GM10266 (cell line): ENCODE measurements around the gene MATN4.

Experiments used
- DNase-seq: peaks from one replicate; pipeline ENCODE4 v3.0.0; 2012; ENCODE audit errors: extremely low spot score
- TF ChIP-seq, protein P1 (sequence below): IDR thresholded peaks from 2 replicates; pipeline ENCODE4 v1.5.1; 2012; ENCODE audit warnings: mild to moderate bottlenecking, low read depth; ENCODE audit not compliant: control insufficient read depth, insufficient read depth; ENCODE audit errors: missing control alignments

MATN4 gene

DNA sequence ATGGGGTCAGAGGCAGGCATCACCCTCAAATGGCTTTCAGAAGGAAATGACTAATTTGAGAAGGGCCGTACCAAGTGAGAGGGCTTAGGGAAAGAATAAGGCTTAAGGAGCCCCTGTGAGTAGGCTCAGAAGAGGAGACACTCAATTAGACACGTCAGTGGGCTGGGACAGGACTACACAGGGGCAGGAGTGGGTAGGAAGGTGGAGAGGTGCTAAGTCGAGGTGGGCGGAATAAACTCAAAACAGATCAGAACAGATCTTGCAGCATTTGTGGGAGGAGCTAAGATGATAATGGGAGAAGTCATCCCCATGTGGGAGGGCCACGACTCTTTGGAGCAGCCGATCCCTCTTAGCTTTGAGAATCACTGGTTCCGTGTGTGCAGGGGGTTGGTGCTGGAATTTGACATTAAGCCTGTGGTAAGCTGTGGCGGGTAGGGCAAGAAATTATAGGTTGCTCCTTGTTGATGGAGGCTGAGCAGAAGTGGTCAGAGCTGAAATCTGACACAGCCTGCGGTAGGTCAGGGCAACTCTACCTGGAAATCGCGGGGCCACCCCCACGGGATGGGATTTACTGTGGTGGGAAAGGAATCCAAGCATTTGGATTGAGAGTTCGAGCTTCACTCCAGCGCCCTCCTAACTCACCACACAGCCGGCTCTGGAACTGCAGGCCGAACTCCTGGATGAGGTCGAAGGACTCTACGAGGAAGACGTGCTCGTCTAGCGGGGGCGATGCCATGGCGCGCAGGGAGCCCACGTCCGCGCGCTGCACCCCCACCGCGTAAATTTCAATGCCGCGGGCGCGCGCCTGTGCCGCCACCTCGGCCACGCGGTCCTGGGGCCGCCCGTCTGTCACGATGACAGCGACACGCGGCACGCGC lies 4.3 kb downstream of the MATN4 start:
- DNase-seq, result no peak
- TF ChIP-seq, protein P1, sequence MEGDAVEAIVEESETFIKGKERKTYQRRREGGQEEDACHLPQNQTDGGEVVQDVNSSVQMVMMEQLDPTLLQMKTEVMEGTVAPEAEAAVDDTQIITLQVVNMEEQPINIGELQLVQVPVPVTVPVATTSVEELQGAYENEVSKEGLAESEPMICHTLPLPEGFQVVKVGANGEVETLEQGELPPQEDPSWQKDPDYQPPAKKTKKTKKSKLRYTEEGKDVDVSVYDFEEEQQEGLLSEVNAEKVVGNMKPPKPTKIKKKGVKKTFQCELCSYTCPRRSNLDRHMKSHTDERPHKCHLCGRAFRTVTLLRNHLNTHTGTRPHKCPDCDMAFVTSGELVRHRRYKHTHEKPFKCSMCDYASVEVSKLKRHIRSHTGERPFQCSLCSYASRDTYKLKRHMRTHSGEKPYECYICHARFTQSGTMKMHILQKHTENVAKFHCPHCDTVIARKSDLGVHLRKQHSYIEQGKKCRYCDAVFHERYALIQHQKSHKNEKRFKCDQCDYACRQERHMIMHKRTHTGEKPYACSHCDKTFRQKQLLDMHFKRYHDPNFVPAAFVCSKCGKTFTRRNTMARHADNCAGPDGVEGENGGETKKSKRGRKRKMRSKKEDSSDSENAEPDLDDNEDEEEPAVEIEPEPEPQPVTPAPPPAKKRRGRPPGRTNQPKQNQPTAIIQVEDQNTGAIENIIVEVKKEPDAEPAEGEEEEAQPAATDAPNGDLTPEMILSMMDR, result no peak

DNA sequence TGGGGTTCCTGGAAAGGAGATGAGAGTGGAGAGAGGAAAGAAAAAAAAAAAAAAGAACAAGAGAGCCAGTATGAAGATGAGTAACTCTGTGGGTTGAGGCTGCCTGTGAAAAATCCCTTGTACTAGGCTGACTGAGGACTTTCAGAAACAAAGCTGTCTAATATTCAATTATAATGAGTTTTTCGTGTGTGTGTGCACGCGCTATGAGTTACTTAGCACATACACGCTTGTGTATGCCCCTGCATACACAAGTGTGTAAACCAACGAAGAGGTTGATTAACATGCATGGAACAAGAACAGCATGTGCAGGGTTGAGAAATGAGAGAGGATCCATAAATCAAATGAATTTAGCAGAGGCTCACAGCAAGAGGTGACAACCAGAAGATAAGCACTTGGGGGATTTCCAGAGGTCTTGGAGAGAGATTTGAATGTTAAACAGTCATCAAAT lies 6.3 kb downstream of the MATN4 start:
- TF ChIP-seq, protein P1, result no peak
- DNase-seq, result peak; percentile 35

DNA sequence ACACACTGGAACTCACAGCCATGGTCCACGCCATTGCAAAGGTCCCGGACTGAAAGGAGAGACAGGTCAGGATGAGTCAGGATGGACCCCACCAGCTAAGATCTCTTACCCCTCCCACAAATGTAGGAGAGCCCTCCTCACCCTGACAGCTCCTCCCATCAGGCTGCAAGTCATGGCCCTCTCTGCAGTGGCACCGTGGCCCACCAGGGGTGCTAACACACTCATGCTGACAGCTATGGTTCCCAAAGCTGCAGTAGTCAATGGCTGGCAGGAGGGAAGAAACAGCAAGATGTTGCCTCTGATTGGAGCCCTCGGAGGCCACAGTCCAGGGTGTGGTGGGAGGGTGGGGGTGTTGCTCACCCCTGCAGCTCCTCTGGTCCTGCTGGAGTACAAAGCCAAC lies 7.1 kb downstream of the MATN4 start:
- TF ChIP-seq, protein P1, result peak; percentile 43
- DNase-seq, result peak; percentile 70

DNA sequence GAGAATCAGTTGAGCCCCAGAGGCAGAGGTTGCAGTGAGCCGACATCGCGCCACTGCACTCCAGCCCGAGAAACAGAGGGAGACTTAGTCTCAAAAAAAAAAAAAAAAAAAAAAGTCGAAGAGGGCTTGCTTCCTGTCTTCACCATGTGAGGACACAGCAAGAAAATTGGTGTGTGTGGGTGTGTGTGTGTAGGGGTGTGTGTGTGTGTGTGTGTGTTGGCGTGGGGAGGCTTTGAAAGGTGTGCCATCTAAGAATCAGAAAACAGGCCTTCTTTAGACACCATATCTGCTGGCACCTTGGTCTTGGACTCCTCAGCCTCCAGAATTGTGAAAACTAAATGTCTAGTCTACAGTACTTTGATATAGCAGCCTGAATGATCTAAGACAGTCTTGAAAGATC lies 8.3 kb downstream of the MATN4 start:
- DNase-seq, result no peak
- TF ChIP-seq, protein P1, result no peak

DNA sequence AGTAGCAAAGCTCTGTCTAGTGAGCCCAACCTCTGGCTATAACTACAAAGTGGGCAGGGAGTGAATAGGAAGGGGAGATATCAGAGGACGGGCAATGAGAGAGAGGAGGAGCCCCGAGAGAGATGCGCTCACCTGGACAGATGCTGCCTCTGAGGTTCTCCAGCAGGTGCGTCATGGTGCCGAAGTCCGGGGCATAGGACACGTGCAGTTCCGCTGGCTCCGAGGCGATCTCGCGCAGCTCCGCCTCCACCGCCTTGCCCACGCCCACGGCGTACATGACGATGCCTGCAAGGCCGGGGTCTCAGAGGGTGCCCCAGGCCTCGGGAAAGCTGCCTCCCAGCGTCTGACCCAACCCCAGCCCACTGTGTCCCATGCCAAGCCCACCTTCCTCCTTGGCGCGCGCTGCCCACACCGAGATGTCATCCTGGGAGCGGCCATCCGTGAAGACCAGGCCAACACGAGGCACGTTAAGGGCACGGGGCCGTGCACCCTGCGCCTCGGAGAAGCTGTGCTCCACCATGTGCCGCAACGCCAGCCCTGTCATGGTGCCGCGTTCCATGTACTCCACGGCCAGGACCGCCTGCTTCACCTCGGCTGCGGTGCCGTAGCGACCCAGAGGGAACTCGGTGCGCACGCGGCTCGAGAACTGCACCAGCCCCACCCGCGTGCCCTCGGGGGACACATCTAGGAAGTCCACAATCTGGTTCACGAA lies 10.2 kb downstream of the MATN4 start:
- DNase-seq, result no peak
- TF ChIP-seq, protein P1, result no peak

DNA sequence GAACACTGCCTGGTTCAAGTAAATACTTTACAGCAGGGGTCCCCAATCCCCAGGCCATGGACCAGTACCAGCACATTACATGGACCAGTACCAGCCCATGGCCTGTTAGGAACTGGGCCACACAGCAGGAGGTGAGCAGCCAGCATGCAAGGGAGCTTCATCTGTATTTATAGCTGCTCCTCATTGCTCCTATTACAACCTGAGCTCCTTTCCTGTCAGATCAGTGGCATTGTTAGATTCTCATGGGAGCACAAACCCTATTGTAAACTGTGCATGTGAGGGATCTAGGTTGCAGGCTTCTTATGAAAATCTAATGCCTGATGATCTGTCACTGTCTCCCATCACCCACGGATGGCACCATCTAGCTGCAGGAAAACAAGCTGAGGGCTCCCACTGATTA lies 13.4 kb downstream of the MATN4 start:
- no peak for DNase-seq
- TF ChIP-seq, protein P1, result no peak

DNA sequence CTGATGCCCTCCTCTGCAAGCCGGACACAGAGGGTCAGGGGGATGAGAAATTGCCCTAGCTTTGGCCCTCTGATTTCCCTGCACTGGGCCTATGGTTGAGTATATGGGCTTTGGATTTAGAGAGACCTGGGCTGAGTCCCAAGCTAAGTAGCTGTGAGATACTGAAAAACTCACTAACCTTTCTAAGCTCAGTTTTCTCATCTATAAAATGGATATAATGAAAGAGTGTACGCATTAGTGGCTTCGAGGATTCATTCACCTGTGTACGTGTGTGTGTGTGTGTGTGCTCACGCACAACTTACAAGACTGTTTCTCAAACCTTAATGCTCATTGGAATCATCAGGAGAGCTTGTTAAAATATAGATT lies 14.1 kb downstream of the MATN4 start:
- no peak for DNase-seq
- TF ChIP-seq, protein P1, result no peak
